ENCODE results near the gene PKHD1. TPM values are rescaled to one million over a fixed set of nuclear protein-coding genes. Genes with fewer than 3 reads are reported as not detected.

The PKHD1 gene
- total RNA-seq, 1 experiment from 2014 or later, result 0.43 TPM

DNA sequence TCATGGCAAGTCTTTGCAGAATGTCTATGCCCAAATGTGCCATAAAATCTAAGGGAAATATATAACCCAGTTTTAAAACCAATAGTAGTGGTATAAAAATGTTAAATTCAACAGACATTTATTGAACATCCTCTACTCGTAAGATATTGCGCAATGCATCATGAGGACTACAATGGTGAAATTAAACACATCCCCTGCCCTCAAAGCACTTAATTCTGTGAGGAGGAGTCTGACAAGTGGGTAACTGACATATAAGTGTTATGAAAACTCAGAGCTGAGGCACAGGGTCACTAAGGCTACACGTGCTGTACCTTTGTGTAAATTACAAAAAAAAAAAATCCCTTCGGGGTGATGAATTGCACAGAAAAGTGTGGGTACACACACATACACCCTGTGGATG lies 6.2 kb downstream of the PKHD1 start:
- intact Hi-C loops (cut with micrococcal nuclease; ENCODE audit: unreplicated experiment), result no loop called here
- DNase-seq (ENCODE audit: low spot score), result no peak
- CTCF ChIA-PET, result no interaction called here
- POLR2A ChIA-PET (ENCODE audit: low non-redundant PET), result no interaction called here
- Histone ChIP-seq H3K27ac (ENCODE audit: low read depth, low read length, poor library complexity, severe bottlenecking) (no peak overlapping the region), H3K4me1 (ENCODE audit: insufficient read depth, low read length, poor library complexity, severe bottlenecking) (peaks cover 16% of the 10 kb centered on the region), H3K36me3 (ENCODE audit: insufficient read depth, low read length, poor library complexity, severe bottlenecking) (no peaks in the 10 kb centered on the region), H3K27me3 (replicated peaks; ENCODE audit: insufficient read depth, low read depth, low read length, poor library complexity) (no peaks in the 10 kb centered on the region), H3K4me3 (ENCODE audit: low read depth, low read length, poor library complexity, severe bottlenecking) (no peak overlapping the region), H3K9me3 (ENCODE audit: low read depth, low read length, poor library complexity, severe bottlenecking) (no peaks in the 10 kb centered on the region)
- TF ChIP-seq, protein P1, sequence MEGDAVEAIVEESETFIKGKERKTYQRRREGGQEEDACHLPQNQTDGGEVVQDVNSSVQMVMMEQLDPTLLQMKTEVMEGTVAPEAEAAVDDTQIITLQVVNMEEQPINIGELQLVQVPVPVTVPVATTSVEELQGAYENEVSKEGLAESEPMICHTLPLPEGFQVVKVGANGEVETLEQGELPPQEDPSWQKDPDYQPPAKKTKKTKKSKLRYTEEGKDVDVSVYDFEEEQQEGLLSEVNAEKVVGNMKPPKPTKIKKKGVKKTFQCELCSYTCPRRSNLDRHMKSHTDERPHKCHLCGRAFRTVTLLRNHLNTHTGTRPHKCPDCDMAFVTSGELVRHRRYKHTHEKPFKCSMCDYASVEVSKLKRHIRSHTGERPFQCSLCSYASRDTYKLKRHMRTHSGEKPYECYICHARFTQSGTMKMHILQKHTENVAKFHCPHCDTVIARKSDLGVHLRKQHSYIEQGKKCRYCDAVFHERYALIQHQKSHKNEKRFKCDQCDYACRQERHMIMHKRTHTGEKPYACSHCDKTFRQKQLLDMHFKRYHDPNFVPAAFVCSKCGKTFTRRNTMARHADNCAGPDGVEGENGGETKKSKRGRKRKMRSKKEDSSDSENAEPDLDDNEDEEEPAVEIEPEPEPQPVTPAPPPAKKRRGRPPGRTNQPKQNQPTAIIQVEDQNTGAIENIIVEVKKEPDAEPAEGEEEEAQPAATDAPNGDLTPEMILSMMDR (conservative IDR thresholded peaks at IDR 0.05; ENCODE audit: low read depth, low read length), result no peak
- TF ChIP-seq EZH2 (IDR thresholded peaks at IDR 0.05; ENCODE audit: borderline replicate concordance, low read depth, low read length, poor library complexity, severe bottlenecking), result no peak
- BruUV-seq (replicated peaks), result no TSS peak

GRCh38 chr6:52077961-52078625 lies 9.3 kb downstream of the PKHD1 start:
- BruUV-seq (replicated peaks), result no TSS peak
- H3K27ac ChIP-seq (ENCODE audit: low read depth, low read length, poor library complexity, severe bottlenecking), result peak overlapping the region; percentile 49
- ChIA-PET POLR2A (ENCODE audit: low non-redundant PET) (interaction anchor here (0.6 to 0.7 kb wide), 2 partner anchors 377 to 532 kb away, joined by 4 to 5 read pairs; no protein-coding TSS in a partner anchor), CTCF (no interaction called here)
- no peaks in the 10 kb centered on the region for H3K27me3 ChIP-seq (replicated peaks; ENCODE audit: insufficient read depth, low read depth, low read length, poor library complexity)
- H3K36me3 ChIP-seq (ENCODE audit: insufficient read depth, low read length, poor library complexity, severe bottlenecking), result no peaks in the 10 kb centered on the region
- intact Hi-C loops (cut with micrococcal nuclease; ENCODE audit: unreplicated experiment), result no loop called here
- TF ChIP-seq, protein P1 (conservative IDR thresholded peaks at IDR 0.05; ENCODE audit: low read depth, low read length), result no peak
- TF ChIP-seq EZH2 (IDR thresholded peaks at IDR 0.05; ENCODE audit: borderline replicate concordance, low read depth, low read length, poor library complexity, severe bottlenecking), result no peak
- H3K4me3 ChIP-seq (ENCODE audit: low read depth, low read length, poor library complexity, severe bottlenecking), result no peak overlapping the region
- DNase-seq (ENCODE audit: low spot score), result peak; percentile 57
- no peaks in the 10 kb centered on the region for H3K9me3 ChIP-seq (ENCODE audit: low read depth, low read length, poor library complexity, severe bottlenecking)
- H3K4me1 ChIP-seq (ENCODE audit: insufficient read depth, low read length, poor library complexity, severe bottlenecking), result peaks cover 28% of the 10 kb centered on the region

- H3K9me3 ChIP-seq (ENCODE audit: low read depth, low read length, poor library complexity, severe bottlenecking), result no peaks in the 10 kb centered on the region
- no TSS peak for BruUV-seq (replicated peaks)
- H3K4me3 ChIP-seq (ENCODE audit: low read depth, low read length, poor library complexity, severe bottlenecking), result no peak overlapping the region
- ChIA-PET POLR2A (ENCODE audit: low non-redundant PET) (no interaction called here), CTCF (no interaction called here)
- no peaks in the 10 kb centered on the region for H3K36me3 ChIP-seq (ENCODE audit: insufficient read depth, low read length, poor library complexity, severe bottlenecking)
- H3K4me1 ChIP-seq (ENCODE audit: insufficient read depth, low read length, poor library complexity, severe bottlenecking), result peaks cover 28% of the 10 kb centered on the region
- no peak overlapping the region for H3K27ac ChIP-seq (ENCODE audit: low read depth, low read length, poor library complexity, severe bottlenecking)
- no peaks in the 10 kb centered on the region for H3K27me3 ChIP-seq (replicated peaks; ENCODE audit: insufficient read depth, low read depth, low read length, poor library complexity)
- no peak for DNase-seq (ENCODE audit: low spot score)
- TF ChIP-seq EZH2 (IDR thresholded peaks at IDR 0.05; ENCODE audit: borderline replicate concordance, low read depth, low read length, poor library complexity, severe bottlenecking), result no peak
- TF ChIP-seq, protein P1 (conservative IDR thresholded peaks at IDR 0.05; ENCODE audit: low read depth, low read length), result no peak
- intact Hi-C loops (cut with micrococcal nuclease; ENCODE audit: unreplicated experiment), result no loop called here
Measured at GRCh38 chr6:52077180-52077884, 10.1 kb downstream of the PKHD1 start.
